Astrocyte of the cerebellum (primary cell): Measurements from ENCODE around the gene SH3TC2.

Experiments used
- DNase-seq: peaks from one replicate; pipeline ENCODE4 v3.0.0-alpha.2; 2011; ENCODE audit warnings: low read depth
- H3K4me3 ChIP-seq: 2 replicates; pipeline ENCODE4 v1.5.1; 2011; ENCODE audit warnings: mild to moderate bottlenecking, low read depth, low read length, moderate library complexity
- CTCF ChIP-seq: IDR thresholded peaks from 2 replicates; pipeline ENCODE4 v1.5.1; 2012; ENCODE audit warnings: low read length, low read depth, moderate library complexity, mild to moderate bottlenecking; ENCODE audit errors: missing control alignments
- in situ Hi-C: cut with HindIII; loops from 2 replicates; pipeline ENCODE4 v1.10.0; 2017; ENCODE audit warnings: low sequenced_read_pairs

The SH3TC2 gene

GRCh38 chr5:149063017-149063687 lies at the start of gene SH3TC2:
TSS of gene SH3TC2 (minus strand) at chr5:149063062. CDS start at chr5:149063022, 40 bp downstream.
- H3K4me3 ChIP-seq, result no peak within 1 kb of the TSS
- TF ChIP-seq CTCF, result no peak
- in situ Hi-C loops, result no loop called here
- no peak for DNase-seq

- H3K4me3 ChIP-seq, result no peak overlapping the region
- in situ Hi-C loops, result loop anchor here (25.0 kb wide), 2 partner anchors 373 to 673 kb away; no protein-coding TSS in a partner anchor
- no peak for TF ChIP-seq CTCF
- DNase-seq, result no peak
Observed at GRCh38 chr5:149110406-149110805, 47.5 kb upstream of the SH3TC2 start.

GRCh38 chr5:149108651-149109280 lies 45.9 kb upstream of the SH3TC2 start:
- no peak for DNase-seq
- in situ Hi-C loops, result loop anchor here (25.0 kb wide), 2 partner anchors 371 to 671 kb away; no protein-coding TSS in a partner anchor
- no peak for TF ChIP-seq CTCF
- H3K4me3 ChIP-seq, result no peak overlapping the region

- TF ChIP-seq CTCF, result no peak
- no peak overlapping the region for H3K4me3 ChIP-seq
- no peak for DNase-seq
- in situ Hi-C loops, result loop anchor here (5.0 to 25.0 kb wide), 3 partner anchors 83 to 663 kb away; no protein-coding TSS in a partner anchor
Observed at GRCh38 chr5:149100331-149100730, 37.5 kb upstream of the SH3TC2 start.

GRCh38 chr5:149099920-149100319 lies 37.1 kb upstream of the SH3TC2 start:
- H3K4me3 ChIP-seq, result no peak overlapping the region
- in situ Hi-C loops, result loop anchor here (5.0 to 25.0 kb wide), 3 partner anchors 83 to 663 kb away; no protein-coding TSS in a partner anchor
- no peak for DNase-seq
- TF ChIP-seq CTCF, result no peak

GRCh38 chr5:149094996-149095395 lies 32.1 kb upstream of the SH3TC2 start:
- in situ Hi-C loops, result no loop called here
- DNase-seq, result no peak
- no peak overlapping the region for H3K4me3 ChIP-seq
- TF ChIP-seq CTCF, result no peak
